Activated naive CD8-positive, alpha-beta T cell treated with anti-CD3 and anti-CD28 coated beads, Interleukin-2, amount 50 U/mL, for 24 hours (primary cell): ENCODE data around the gene LRRC10B.

Experiments
- ATAC-seq: fragments of 150-1000 bp; cut with Tn5 transposase; one replicate; pipeline ENCODE4 v1.10.0; 2021
- DNase-seq: peaks from one replicate; pipeline ENCODE4 v3.0.0; 2021
- H3K27ac Mint-ChIP-seq: one replicate; pipeline ENCODE4 v1.8.0; 2021; ENCODE audit warnings: mild to moderate bottlenecking, mixed read lengths
- H3K27me3 Mint-ChIP-seq: one replicate; pipeline ENCODE4 v1.8.0; 2021; ENCODE audit warnings: mixed read lengths
- H3K36me3 Mint-ChIP-seq: one replicate; pipeline ENCODE4 v1.8.0; 2021; ENCODE audit warnings: low read depth, mixed read lengths
- H3K4me1 Mint-ChIP-seq: one replicate; pipeline ENCODE4 v1.8.0; 2021; ENCODE audit warnings: mixed read lengths
- H3K4me3 Mint-ChIP-seq: one replicate; pipeline ENCODE4 v1.8.0; 2021; ENCODE audit warnings: mild to moderate bottlenecking, moderate library complexity, mixed read lengths
- H3K9me3 Mint-ChIP-seq: one replicate; pipeline ENCODE4 v1.8.0; 2021; ENCODE audit warnings: mixed read lengths

The LRRC10B gene

DNA sequence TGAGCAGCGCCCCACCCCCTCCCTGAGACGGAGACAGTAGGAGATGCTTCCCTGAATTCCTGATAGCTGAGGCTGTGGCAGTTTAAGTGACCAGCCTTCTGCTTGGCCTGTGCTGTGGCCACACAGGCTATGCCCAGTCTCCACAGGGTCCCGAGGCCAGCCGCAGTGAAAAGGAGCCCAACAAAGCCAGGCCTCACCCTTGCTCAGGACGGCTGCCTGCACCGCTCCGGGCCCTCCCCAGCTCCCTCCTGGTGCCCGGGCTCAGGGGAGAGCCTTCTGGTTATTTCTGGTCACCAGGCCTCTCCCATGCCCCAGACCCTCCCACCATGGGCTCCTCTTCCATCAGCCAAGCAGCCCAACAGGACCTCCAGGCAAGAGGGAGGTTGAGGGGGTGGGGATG, 28.8 kb downstream of the LRRC10B start:
- no peak for DNase-seq
- H3K27ac Mint-ChIP-seq, result no peak overlapping the region
- no peaks in the 10 kb centered on the region for H3K36me3 Mint-ChIP-seq
- no peak overlapping the region for H3K4me3 Mint-ChIP-seq
- H3K9me3 Mint-ChIP-seq, result no peaks in the 10 kb centered on the region
- no peak for ATAC-seq
- H3K27me3 Mint-ChIP-seq, result peaks cover 23% of the 10 kb centered on the region
- H3K4me1 Mint-ChIP-seq, result no peaks in the 10 kb centered on the region

DNA sequence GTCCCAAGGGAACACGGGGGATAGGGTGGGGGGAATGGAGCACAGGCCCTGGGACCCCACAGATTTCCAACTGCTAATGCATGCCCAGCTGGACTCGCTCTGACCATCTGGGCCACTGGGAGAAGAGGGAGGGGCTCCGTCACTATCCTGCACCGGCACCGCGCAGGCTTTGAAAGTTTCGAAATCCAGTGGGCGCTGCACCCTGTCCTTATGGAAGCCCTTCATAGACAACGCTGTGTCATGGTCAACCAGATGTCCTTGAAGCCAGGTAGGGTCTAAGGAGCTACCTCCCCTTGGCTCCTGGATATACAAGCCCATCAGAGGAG, 30.1 kb downstream of the LRRC10B start:
- Mint-ChIP-seq H3K4me1 (no peaks in the 10 kb centered on the region), H3K4me3 (no peak overlapping the region), H3K9me3 (no peaks in the 10 kb centered on the region), H3K27ac (no peak overlapping the region), H3K36me3 (no peaks in the 10 kb centered on the region), H3K27me3 (peaks cover 21% of the 10 kb centered on the region)
- no peak for ATAC-seq
- DNase-seq, result no peak

DNA sequence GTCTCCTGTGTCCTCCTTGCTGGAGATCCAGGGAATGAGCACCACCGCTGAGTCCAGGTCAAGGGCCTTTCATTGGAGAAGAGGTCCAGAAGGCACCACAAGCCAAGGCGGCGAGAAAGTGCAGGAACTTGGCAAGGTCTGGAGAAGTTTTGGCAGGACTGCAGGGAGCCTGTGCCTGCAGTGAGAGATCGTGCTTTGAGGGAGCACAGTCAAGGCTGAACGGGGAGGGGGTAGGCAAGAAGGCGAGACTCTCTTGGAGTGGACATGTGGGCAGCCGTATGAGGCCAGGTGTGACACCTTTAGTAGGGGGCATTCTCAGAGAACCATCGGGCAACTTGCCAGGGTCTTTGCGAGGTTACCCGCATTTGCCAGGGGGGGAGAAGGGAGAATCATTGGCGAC, 30.5 kb downstream of the LRRC10B start:
- H3K36me3 Mint-ChIP-seq, result no peaks in the 10 kb centered on the region
- DNase-seq, result no peak

DNA sequence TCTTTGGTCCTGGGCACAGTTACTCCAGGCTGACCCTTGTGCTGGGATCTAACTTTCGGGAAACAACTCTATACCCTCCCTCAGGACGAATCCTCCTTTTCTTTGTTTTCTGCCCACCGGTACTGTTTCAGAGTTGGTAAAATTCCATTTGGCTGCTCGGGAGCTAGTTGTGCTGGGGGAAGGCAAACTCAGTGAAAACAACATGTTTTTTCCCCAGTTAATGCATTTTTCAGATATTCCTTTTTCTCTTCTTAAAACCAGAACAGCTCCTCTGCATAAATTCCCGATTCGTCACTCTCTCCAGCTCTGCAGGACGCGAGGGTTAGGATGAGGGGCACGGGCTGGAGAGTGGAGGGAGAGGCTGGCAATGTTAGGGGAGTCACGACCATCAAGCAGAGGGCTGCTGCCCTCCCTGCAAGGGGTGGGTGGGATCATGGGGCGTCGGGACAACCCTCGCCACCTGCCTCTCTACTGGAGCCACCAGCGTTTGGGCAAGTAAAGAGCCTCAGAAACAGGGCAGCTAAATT, 31.3 kb downstream of the LRRC10B start:
- ATAC-seq (no peak), DNase-seq (no peak)
- Mint-ChIP-seq H3K4me1 (no peaks in the 10 kb centered on the region), H3K9me3 (no peaks in the 10 kb centered on the region), H3K27ac (no peak overlapping the region), H3K4me3 (no peak overlapping the region), H3K36me3 (no peaks in the 10 kb centered on the region), H3K27me3 (peaks cover 12% of the 10 kb centered on the region)

More for the DNA sequence above, 30.5 kb downstream of the LRRC10B start:
- Mint-ChIP-seq H3K9me3 (no peaks in the 10 kb centered on the region), H3K27me3 (peaks cover 18% of the 10 kb centered on the region), H3K27ac (no peak overlapping the region), H3K4me3 (no peak overlapping the region), H3K4me1 (no peaks in the 10 kb centered on the region)
- no peak for ATAC-seq

DNA sequence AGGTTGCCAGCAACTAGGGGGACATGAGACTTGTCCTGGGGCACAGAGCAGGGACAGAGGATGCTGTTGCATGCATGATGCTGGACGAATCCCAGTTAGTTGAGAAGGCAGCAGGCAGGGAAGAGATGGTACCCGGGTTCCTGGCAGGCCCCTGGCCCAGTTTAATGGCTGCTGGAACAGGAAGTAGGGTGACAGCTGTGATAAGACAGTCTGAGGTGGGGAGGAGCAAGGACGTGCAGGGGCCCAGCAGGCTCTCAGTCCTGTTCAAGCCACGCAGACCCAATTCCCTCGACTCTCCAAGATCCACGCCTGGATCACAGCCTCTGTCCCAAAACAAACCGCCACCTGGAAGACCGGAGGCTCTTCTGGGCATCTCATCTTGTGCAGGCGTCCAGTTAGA, 32.0 kb downstream of the LRRC10B start:
- no peak for DNase-seq
- Mint-ChIP-seq H3K27ac (no peak overlapping the region), H3K27me3 (peaks cover 10% of the 10 kb centered on the region), H3K36me3 (no peaks in the 10 kb centered on the region), H3K9me3 (no peaks in the 10 kb centered on the region), H3K4me3 (no peak overlapping the region), H3K4me1 (no peaks in the 10 kb centered on the region)
- no peak for ATAC-seq

DNA sequence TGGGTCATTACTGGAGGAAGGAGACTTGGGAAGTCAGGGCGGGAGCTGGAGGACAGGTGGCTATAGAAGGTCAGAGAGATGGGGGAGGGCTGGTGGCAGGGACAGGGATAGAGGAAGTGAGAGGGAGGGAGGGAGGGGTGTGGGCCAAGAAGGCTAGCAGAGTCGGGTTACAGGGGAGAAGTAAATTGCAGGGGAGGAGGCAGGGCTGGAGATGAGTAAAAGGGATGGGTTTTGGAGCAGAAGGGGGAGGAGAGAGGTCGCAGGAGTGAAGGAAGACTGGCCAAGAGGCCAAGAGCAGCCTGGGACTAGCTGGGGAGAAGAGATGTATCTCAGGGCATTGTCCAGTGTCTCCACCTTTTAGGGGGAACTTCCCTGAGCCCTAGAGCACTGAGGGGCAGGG, 33.0 kb downstream of the LRRC10B start:
- DNase-seq, result no peak
- H3K4me3 Mint-ChIP-seq, result no peak overlapping the region
- ATAC-seq, result no peak
- H3K27me3 Mint-ChIP-seq, result peaks cover 15% of the 10 kb centered on the region
- no peaks in the 10 kb centered on the region for H3K9me3 Mint-ChIP-seq
- H3K27ac Mint-ChIP-seq, result no peak overlapping the region
- no peaks in the 10 kb centered on the region for H3K4me1 Mint-ChIP-seq
- no peaks in the 10 kb centered on the region for H3K36me3 Mint-ChIP-seq

DNA sequence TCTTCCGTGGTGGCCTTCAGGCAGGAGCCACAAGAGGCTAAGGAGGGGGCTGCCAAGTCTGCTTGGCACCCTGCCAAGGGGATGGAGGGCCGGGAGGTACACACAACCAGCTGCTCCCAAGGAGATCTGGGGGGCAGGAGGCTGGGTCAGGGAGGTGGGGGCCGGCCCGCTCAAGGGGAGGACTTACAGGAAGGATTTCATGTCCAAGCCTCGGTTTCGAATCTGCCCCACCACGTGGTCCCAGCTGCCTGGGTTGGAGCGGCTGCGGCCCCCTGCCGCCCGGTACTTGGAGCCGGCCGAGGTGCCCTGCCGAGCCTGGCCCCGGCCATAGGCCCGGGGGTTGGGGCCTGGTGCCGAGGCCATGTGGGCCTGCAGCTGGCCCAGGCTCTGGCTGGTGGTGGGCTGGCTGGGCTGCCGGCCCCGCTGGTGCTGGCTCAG, 33.5 kb downstream of the LRRC10B start:
- no peak overlapping the region for H3K4me3 Mint-ChIP-seq
- no peak for DNase-seq
- H3K36me3 Mint-ChIP-seq, result no peaks in the 10 kb centered on the region
- peaks cover 17% of the 10 kb centered on the region for H3K27me3 Mint-ChIP-seq
- no peak for ATAC-seq
- no peaks in the 10 kb centered on the region for H3K9me3 Mint-ChIP-seq
- H3K27ac Mint-ChIP-seq, result no peak overlapping the region
- no peaks in the 10 kb centered on the region for H3K4me1 Mint-ChIP-seq

DNA sequence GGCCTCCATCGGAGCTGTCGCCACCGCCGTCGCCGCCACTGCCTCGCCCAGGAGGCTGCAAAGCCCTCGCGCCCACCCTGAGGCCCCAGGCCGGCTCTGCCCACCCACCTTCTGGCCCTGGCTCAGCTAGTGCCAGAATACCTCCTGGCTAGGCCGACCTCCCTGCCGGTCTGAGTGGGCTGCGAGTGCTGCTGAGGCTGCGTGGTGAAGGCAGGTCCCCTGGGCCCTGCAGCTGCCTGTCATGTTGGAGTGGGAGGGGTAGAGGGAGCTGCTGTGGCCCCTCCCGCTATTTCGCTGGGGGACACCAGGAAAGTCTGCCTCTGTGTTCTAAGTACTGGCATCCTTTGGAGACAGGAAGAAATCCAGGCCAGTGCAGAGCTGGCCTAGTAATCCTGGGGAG, 34.2 kb downstream of the LRRC10B start:
- Mint-ChIP-seq H3K27me3 (peaks cover 21% of the 10 kb centered on the region), H3K27ac (no peak overlapping the region), H3K36me3 (no peaks in the 10 kb centered on the region)

DNA sequence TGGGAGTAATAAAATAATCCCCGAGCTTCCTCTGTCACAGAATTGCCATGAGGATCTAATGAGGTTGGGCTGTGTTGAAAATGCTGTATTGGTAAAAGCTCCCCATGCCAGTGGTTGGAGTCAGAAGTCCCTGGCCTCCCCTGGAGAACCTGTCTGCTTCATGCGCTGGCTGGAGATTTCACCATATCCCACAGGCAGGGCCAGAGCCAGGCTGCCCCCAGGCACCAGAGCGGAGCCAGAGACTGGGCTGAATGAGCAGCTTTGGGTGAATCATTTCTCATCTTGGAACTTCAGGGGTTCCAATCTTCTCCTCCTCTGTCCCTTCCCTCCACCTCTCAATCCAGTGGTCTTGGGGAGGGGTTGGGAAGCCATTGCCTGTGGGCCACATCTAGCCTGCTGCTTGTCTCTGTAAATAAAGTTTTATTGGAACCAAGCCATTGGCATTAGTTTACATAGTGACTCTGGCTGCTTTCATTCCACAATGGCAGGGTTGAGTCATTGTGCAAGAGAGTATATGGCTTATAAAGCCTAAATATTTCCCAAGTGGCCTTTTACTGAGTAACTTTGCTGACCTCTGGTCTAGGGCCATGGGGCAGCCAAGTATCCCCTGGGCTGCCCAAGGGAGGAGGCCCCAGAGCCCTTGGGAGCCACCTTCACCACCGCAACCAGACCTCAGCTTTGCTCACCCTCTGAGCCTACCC, 35.2 kb downstream of the LRRC10B start:
- Mint-ChIP-seq H3K27ac (no peak overlapping the region), H3K27me3 (peaks cover 21% of the 10 kb centered on the region), H3K4me1 (no peaks in the 10 kb centered on the region), H3K4me3 (no peak overlapping the region), H3K9me3 (no peaks in the 10 kb centered on the region), H3K36me3 (no peaks in the 10 kb centered on the region)
- DNase-seq (no peak), ATAC-seq (no peak)

More for the DNA sequence above, 34.2 kb downstream of the LRRC10B start:
- H3K9me3 Mint-ChIP-seq, result no peaks in the 10 kb centered on the region
- no peak overlapping the region for H3K4me3 Mint-ChIP-seq
- no peak for DNase-seq
- no peak for ATAC-seq
- H3K4me1 Mint-ChIP-seq, result no peaks in the 10 kb centered on the region

DNA sequence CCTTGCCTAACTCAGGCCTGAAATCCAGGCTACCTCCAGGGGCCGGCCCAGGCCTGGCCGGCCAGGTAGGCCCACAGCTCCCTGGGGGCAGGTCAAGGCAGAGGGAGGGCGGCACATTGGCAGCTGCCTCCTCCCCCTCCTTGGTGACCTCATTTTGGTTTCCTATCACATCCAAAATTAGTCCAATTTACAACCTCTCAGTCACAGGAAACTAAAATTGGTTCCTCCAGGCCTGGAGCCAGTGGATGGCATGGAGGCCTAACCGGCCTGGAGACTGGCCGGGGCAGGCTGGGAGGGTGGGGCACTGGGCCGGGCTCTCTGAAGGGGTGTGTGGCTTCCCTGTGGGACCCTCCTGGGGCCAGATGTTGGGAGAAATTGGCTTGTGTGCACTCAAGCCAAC, 35.9 kb downstream of the LRRC10B start:
- H3K27me3 Mint-ChIP-seq, result peaks cover 21% of the 10 kb centered on the region

DNA sequence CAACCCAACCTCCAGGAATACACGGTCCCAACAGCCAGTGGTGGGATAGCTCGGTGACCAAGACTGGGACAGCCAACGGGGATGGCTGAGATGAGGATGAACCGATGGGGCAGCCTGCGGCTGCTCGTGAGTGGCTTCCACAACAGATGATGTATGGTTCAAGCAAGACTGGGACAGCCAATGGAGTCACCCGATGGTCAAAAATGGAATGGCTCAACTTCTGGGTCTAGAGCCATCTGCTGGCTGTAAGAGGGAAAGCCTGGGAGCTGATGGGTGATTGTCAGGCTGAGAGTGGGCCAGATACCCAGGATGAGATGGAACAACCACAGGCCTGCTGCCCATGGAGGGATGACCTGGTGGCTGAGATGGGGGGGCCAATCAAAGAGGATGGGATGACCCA, 36.8 kb downstream of the LRRC10B start:
- DNase-seq, result no peak
- H3K4me1 Mint-ChIP-seq, result no peaks in the 10 kb centered on the region
- no peak overlapping the region for H3K27ac Mint-ChIP-seq
- H3K36me3 Mint-ChIP-seq, result no peaks in the 10 kb centered on the region
- no peak for ATAC-seq
- H3K27me3 Mint-ChIP-seq, result peaks cover 21% of the 10 kb centered on the region
- no peaks in the 10 kb centered on the region for H3K9me3 Mint-ChIP-seq
- no peak overlapping the region for H3K4me3 Mint-ChIP-seq

More for the DNA sequence above, 35.9 kb downstream of the LRRC10B start:
- ATAC-seq, result no peak
- no peaks in the 10 kb centered on the region for H3K36me3 Mint-ChIP-seq
- no peaks in the 10 kb centered on the region for H3K9me3 Mint-ChIP-seq
- H3K4me1 Mint-ChIP-seq, result no peaks in the 10 kb centered on the region
- DNase-seq, result no peak
- no peak overlapping the region for H3K27ac Mint-ChIP-seq
- no peak overlapping the region for H3K4me3 Mint-ChIP-seq

DNA sequence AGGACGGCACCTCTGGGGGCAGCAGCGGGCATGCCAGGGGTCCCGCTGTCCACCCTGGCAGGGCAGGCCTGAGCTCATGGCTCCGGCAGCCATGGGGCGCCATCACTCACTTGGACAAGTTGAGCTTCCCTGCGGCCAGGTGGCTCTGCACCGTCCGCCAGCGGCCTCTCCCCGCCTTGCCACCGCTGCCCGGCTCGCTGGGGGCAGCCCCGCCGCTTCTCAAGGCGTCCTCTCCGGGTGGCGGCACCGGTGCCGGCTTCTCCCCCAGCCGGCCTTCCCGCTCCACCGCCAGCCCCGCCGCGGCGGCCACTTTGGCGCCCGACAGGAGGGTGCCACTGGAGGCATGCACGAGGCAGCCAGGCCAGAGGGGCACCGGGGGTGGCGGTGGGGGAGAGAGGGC, 37.4 kb downstream of the LRRC10B start:
- Mint-ChIP-seq H3K27ac (no peak overlapping the region), H3K4me3 (no peak overlapping the region), H3K4me1 (no peaks in the 10 kb centered on the region), H3K9me3 (no peaks in the 10 kb centered on the region), H3K36me3 (no peaks in the 10 kb centered on the region), H3K27me3 (peaks cover 19% of the 10 kb centered on the region)
- DNase-seq (no peak), ATAC-seq (no peak)

DNA sequence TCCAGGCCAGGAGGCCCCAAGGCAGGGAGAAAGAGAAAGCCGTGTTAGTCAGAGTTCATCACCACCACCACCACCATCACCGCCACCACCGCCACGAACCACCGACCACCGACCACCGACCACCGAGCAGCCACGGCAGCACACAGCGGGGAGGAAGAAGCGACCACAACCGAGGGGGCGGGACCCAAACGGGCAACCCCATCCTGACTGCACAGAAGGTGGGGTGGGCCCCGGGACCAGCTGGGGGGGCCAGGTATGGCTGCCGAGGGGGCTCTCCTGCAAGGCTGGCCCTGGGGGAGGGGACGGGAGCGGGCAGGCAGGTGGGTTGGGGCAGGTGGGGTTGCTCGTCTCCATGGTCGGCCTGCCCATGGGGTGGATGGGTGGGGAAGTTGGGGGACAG, 38.1 kb downstream of the LRRC10B start:
- Mint-ChIP-seq H3K4me3 (no peak overlapping the region), H3K4me1 (no peaks in the 10 kb centered on the region), H3K36me3 (no peaks in the 10 kb centered on the region), H3K27ac (no peak overlapping the region), H3K27me3 (peaks cover 16% of the 10 kb centered on the region), H3K9me3 (no peaks in the 10 kb centered on the region)
- DNase-seq, result peak; percentile 10
- no peak for ATAC-seq

DNA sequence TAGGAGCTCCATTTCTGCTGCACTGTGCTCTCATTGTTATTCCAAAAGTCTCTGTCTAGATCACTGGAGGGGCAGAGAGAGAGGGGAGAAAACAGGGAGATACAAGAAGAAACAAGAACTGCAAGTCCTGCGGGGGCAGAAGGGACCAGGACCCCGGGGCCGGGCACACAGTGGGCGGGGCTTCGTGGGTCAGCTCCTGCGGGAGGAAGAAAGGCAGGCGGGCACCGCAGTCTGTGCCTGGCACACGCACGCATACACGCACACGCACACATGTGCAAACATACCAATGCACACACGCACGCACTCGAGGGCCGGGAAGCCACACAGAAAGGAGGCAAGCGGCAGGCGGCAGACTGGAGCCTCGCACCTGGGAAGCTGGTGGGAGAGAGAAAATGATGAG, 38.7 kb downstream of the LRRC10B start:
- ATAC-seq (no peak), DNase-seq (no peak)
- Mint-ChIP-seq H3K36me3 (no peaks in the 10 kb centered on the region), H3K27ac (no peak overlapping the region), H3K9me3 (no peaks in the 10 kb centered on the region), H3K27me3 (peaks cover 14% of the 10 kb centered on the region), H3K4me1 (no peaks in the 10 kb centered on the region), H3K4me3 (no peak overlapping the region)

DNA sequence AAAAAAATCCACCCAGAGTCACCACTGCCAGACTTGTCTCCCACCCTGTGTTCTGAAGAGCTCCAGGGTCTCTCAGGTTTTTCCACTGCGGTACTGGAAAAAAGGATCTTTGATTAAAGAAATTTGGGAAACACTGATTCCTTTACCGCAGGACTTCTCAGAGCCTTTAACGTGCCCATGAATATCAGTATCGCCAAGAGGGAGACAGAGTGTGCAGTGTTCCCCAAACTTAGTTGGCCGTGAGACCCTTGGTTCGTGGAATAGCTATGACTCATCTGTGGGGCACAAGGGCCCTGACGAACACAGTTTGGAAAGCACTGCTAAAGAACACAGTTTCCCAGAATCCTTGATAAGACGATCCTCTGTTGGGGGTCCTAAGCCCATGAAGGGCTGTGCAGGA, 40.6 kb downstream of the LRRC10B start:
- H3K27ac Mint-ChIP-seq, result no peak overlapping the region
- H3K9me3 Mint-ChIP-seq, result no peaks in the 10 kb centered on the region
- ATAC-seq, result no peak
- no peak for DNase-seq
- peaks cover 5% of the 10 kb centered on the region for H3K4me1 Mint-ChIP-seq
- peaks cover 29% of the 10 kb centered on the region for H3K27me3 Mint-ChIP-seq
- no peaks in the 10 kb centered on the region for H3K36me3 Mint-ChIP-seq
- H3K4me3 Mint-ChIP-seq, result no peak overlapping the region
